Neural cell (in vitro differentiated cells): ENCODE measurements around the gene MXRA7. TPM values are rescaled to one million over a fixed set of nuclear protein-coding genes. Genes with fewer than 3 reads are reported as not detected.
"Not testable (repeated sequence)": the region's sequence is repeated elsewhere in the genome, so short reads cannot be mapped to it uniquely, and the experiment has no call there.

Source experiments
- H2AFZ ChIP-seq: fragments of 200-600, 300-800 bp; sonication (generic), shearing (Covaris generic); 2 replicates; pipeline ENCODE4 v1.6.0; 2014; ENCODE audit warnings: low read depth, mild to moderate bottlenecking, antibody characterized with exemption, low read length, moderate library complexity
- H3F3A ChIP-seq: fragments of 200-600 bp; shearing (Covaris generic); 2 replicates; pipeline ENCODE4 v1.6.1; 2016; ENCODE audit warnings: mild to moderate bottlenecking, moderate library complexity, mixed read lengths, antibody characterized with exemption, low read length; ENCODE audit not compliant: insufficient read depth, poor library complexity, severe bottlenecking
- H3K27ac ChIP-seq: fragments of 200-600, 300-800 bp; sonication (generic), shearing (Covaris generic); 2 replicates; pipeline ENCODE4 v1.5.1; 2014; ENCODE audit warnings: mild to moderate bottlenecking, low read length, moderate library complexity
- H3K27me3 ChIP-seq: fragments of 300-800, 200-600 bp; sonication (generic), shearing (Covaris generic); 2 replicates; pipeline ENCODE4 v1.6.0; 2014; ENCODE audit warnings: mild to moderate bottlenecking, low read depth, low read length, moderate library complexity; ENCODE audit not compliant: insufficient read depth
- H3K36me3 ChIP-seq: fragments of 300-800, 200-600 bp; sonication (generic), shearing (Covaris generic); 2 replicates; pipeline ENCODE4 v1.5.1; 2014; ENCODE audit warnings: mild to moderate bottlenecking, antibody characterized with exemption, low read length, moderate library complexity; ENCODE audit not compliant: insufficient read depth
- H3K4me2 ChIP-seq: fragments of 300-800, 200-600 bp; sonication (generic), shearing (Covaris generic); 2 replicates; pipeline ENCODE4 v1.6.0; 2014; ENCODE audit warnings: mild to moderate bottlenecking, low read length
- H3K4me3 ChIP-seq: fragments of 300-800, 200-600 bp; sonication (generic), shearing (Covaris generic); 2 replicates; pipeline ENCODE4 v1.5.1; 2014; ENCODE audit warnings: mild to moderate bottlenecking, low read length, moderate library complexity
- H3K79me2 ChIP-seq: fragments of 200-600 bp; shearing (Covaris generic); replicated peaks from 2 replicates; pipeline ENCODE4 v1.6.0; 2014; ENCODE audit warnings: mild to moderate bottlenecking, low read length, moderate library complexity; ENCODE audit not compliant: insufficient read depth
- H3K9ac ChIP-seq: fragments of 300-800, 200-600 bp; sonication (generic), shearing (Covaris generic); 2 replicates; pipeline ENCODE4 v1.6.1; 2016; ENCODE audit warnings: mild to moderate bottlenecking, low read length, mixed read lengths
- H3K9me2 ChIP-seq: fragments of 200-600 bp; shearing (Covaris generic); 2 replicates; pipeline ENCODE4 v1.6.1; 2016; ENCODE audit warnings: mild to moderate bottlenecking, low read length, mixed read lengths; ENCODE audit not compliant: insufficient read depth
- H3K9me3 ChIP-seq: fragments of 200-600, 300-800 bp; sonication (generic), shearing (Covaris generic); 2 replicates; pipeline ENCODE4 v1.6.1; 2016; ENCODE audit warnings: mild to moderate bottlenecking, mixed run types, low read length, moderate library complexity, mixed read lengths
- H4K20me1 ChIP-seq: fragments of 200-600 bp; shearing (Covaris generic); 2 replicates; pipeline ENCODE4 v1.6.1; 2016; ENCODE audit warnings: mild to moderate bottlenecking, mixed run types; ENCODE audit not compliant: insufficient read depth
- CTCF ChIP-seq: fragments of 450-650 bp; IDR thresholded peaks from 2 replicates; pipeline ENCODE4 v1.5.1; 2014; ENCODE audit warnings: antibody characterized with exemption, mild to moderate bottlenecking, moderate library complexity; ENCODE audit not compliant: poor library complexity, severe bottlenecking
- EP300 ChIP-seq: fragments of 450-650 bp; conservative IDR thresholded peaks from 2 replicates; pipeline ENCODE4 v1.6.1; 2014; ENCODE audit warnings: antibody characterized with exemption, mild to moderate bottlenecking, moderate library complexity; ENCODE audit not compliant: poor library complexity, severe bottlenecking
- EZH2 ChIP-seq: fragments of 200-600, 300-800 bp; shearing (Covaris generic), sonication (generic); IDR thresholded peaks from 2 replicates; pipeline ENCODE4 v1.6.1; 2014; ENCODE audit warnings: antibody characterized with exemption, low read length, borderline replicate concordance, mild to moderate bottlenecking; ENCODE audit not compliant: insufficient read depth, poor library complexity, severe bottlenecking
- MXI1 ChIP-seq: fragments of 450-650 bp; conservative IDR thresholded peaks from 2 replicates; pipeline ENCODE4 v1.6.1; 2014; ENCODE audit warnings: antibody characterized with exemption, mild to moderate bottlenecking; ENCODE audit not compliant: poor library complexity, severe bottlenecking
- POLR2AphosphoS5 ChIP-seq: IDR thresholded peaks from 2 replicates; pipeline ENCODE4 v1.6.1; 2012
- RAD21 ChIP-seq: fragments of 450-650 bp; conservative IDR thresholded peaks from 2 replicates; pipeline ENCODE4 v1.6.1; 2014; ENCODE audit warnings: antibody characterized with exemption, mild to moderate bottlenecking, moderate library complexity
- REST ChIP-seq: IDR thresholded peaks from 2 replicates; pipeline ENCODE4 v1.6.1; 2012; ENCODE audit warnings: borderline replicate concordance
- SMC3 ChIP-seq: fragments of 450-650 bp; conservative IDR thresholded peaks from 2 replicates; pipeline ENCODE4 v1.6.1; 2014; ENCODE audit warnings: antibody characterized with exemption, mild to moderate bottlenecking, moderate library complexity; ENCODE audit not compliant: poor library complexity
- TAF1 ChIP-seq: IDR thresholded peaks from 2 replicates; pipeline ENCODE4 v1.6.1; 2012; ENCODE audit warnings: low read depth
- polyA plus RNA-seq: library from polyadenylated mRNA; depleted of rRNA; stranded (reverse); fragments of >200 nt; gene quantifications from 2 replicates; pipeline ENCODE4 v1.2.3, GENCODE V29; 2014

Gene MXRA7
- polyA plus RNA-seq, 1 donor from 2014 or later, result 143 TPM

- no peaks in the 10 kb centered on the region for H3F3A ChIP-seq
- H4K20me1 ChIP-seq, result no peaks in the 10 kb centered on the region
- H3K79me2 ChIP-seq, result peaks cover 15% of the 10 kb centered on the region
- no peaks in the 10 kb centered on the region for H3K27me3 ChIP-seq
- H3K4me3 ChIP-seq, result no peak overlapping the region
- no peak overlapping the region for H3K4me2 ChIP-seq
- H3K9me3 ChIP-seq, result no peaks in the 10 kb centered on the region
- H3K9me2 ChIP-seq, result no peaks in the 10 kb centered on the region
- H2AFZ ChIP-seq, result no peak overlapping the region
- H3K27ac ChIP-seq, result no peak overlapping the region
- no peak overlapping the region for H3K9ac ChIP-seq
- H3K36me3 ChIP-seq, result peaks cover 24% of the 10 kb centered on the region
- TF ChIP-seq SMC3 (no peak), TAF1 (no peak), REST (no peak), POLR2AphosphoS5 (no peak), CTCF (no peak), EZH2 (no peak), MXI1 (no peak), RAD21 (no peak), EP300 (no peak)
Measured at GRCh38 chr17:76742958-76743357, 32.2 kb upstream of the MXRA7 start.

- H4K20me1 ChIP-seq, result peaks cover 3% of the 10 kb centered on the region
- no peaks in the 10 kb centered on the region for H3F3A ChIP-seq
- no peak for TF ChIP-seq TAF1
- TF ChIP-seq EZH2, result no peak
- no peak for TF ChIP-seq RAD21
- no peak for TF ChIP-seq EP300
- no peak for TF ChIP-seq CTCF
- no peak for TF ChIP-seq REST
- TF ChIP-seq MXI1, result no peak
- no peak for TF ChIP-seq POLR2AphosphoS5
- no peak for TF ChIP-seq SMC3
- H3K9ac ChIP-seq, result no peak overlapping the region
- H3K27me3 ChIP-seq, result no peaks in the 10 kb centered on the region
- H3K4me2 ChIP-seq, result no peak overlapping the region
- no peaks in the 10 kb centered on the region for H3K9me3 ChIP-seq
- peaks cover 22% of the 10 kb centered on the region for H3K79me2 ChIP-seq
- H3K9me2 ChIP-seq, result no peaks in the 10 kb centered on the region
- no peak overlapping the region for H2AFZ ChIP-seq
- H3K4me3 ChIP-seq, result peak overlapping the region; percentile 93
- no peak overlapping the region for H3K27ac ChIP-seq
- H3K36me3 ChIP-seq, result peaks cover 24% of the 10 kb centered on the region
Measured at GRCh38 chr17:76740329-76741118, 29.8 kb upstream of the MXRA7 start.

- H4K20me1 ChIP-seq, H3K27me3 ChIP-seq, H3K9me3 ChIP-seq, H3F3A ChIP-seq, H3K9me2 ChIP-seq, H3K9ac ChIP-seq, H2AFZ ChIP-seq, H3K27ac ChIP-seq: not testable (repeated sequence)
- Histone ChIP-seq H3K4me3 (peak overlapping the region; percentile 93), H3K79me2 (peaks cover 31% of the 10 kb centered on the region), H3K36me3 (peaks cover 17% of the 10 kb centered on the region), H3K4me2 (peak overlapping the region; percentile 79)
Measured at GRCh38 chr17:76739568-76740115, 28.9 kb upstream of the MXRA7 start.
